SU-DHL-6 (cell line): ENCODE results near the gene TGFA.

Experiments used
- H2AFZ ChIP-seq: fragments of 200-600 bp; sonication (generic); 2 replicates; pipeline ENCODE4 v1.6.1; 2014; ENCODE audit warnings: low read depth, mild to moderate bottlenecking, moderate library complexity, mixed read lengths, antibody characterized with exemption, low read length; ENCODE audit not compliant: severe bottlenecking
- H3F3A ChIP-seq: fragments of 200-600 bp; shearing (Covaris generic); 2 replicates; pipeline ENCODE4 v1.6.0; 2016; ENCODE audit warnings: antibody characterized with exemption, mild to moderate bottlenecking; ENCODE audit not compliant: insufficient read depth
- H3K27ac ChIP-seq: fragments of 200-600 bp; sonication (generic); 2 replicates; pipeline ENCODE4 v1.5.1; 2016; ENCODE audit warnings: low read depth, mild to moderate bottlenecking, low read length, moderate library complexity, mixed read lengths
- H3K27me3 ChIP-seq: fragments of 200-600 bp; sonication (generic), shearing (Covaris generic); 2 replicates; pipeline ENCODE4 v1.6.0; 2014; ENCODE audit warnings: mild to moderate bottlenecking, low read length
- H3K36me3 ChIP-seq: fragments of 200-600 bp; sonication (generic); 2 replicates; pipeline ENCODE4 v1.6.1; 2014; ENCODE audit warnings: mild to moderate bottlenecking, low read length, mixed read lengths
- H3K4me2 ChIP-seq: fragments of 300-600, 200-600 bp; shearing (Covaris generic), sonication (generic); 2 replicates; pipeline ENCODE4 v1.6.0; 2014; ENCODE audit warnings: low read length, low read depth, mild to moderate bottlenecking; ENCODE audit not compliant: poor library complexity, severe bottlenecking
- H3K4me3 ChIP-seq: fragments of 200-600 bp; sonication (generic); 2 replicates; pipeline ENCODE4 v1.5.1; 2014; ENCODE audit warnings: antibody characterized with exemption, low read length, mild to moderate bottlenecking, mixed read lengths; ENCODE audit not compliant: insufficient read depth, poor library complexity, severe bottlenecking
- H3K79me2 ChIP-seq: fragments of 200-600 bp; sonication (generic); 2 replicates; pipeline ENCODE4 v1.6.1; 2014; ENCODE audit warnings: mild to moderate bottlenecking, low read length, moderate library complexity; ENCODE audit not compliant: insufficient read depth
- H3K9ac ChIP-seq: fragments of 200-600 bp; sonication (generic); 2 replicates; pipeline ENCODE4 v1.7.0; 2014; ENCODE audit warnings: mild to moderate bottlenecking, low read length
- H3K9me2 ChIP-seq: fragments of 200-600 bp; sonication (generic); replicated peaks from 2 replicates; pipeline ENCODE4 v1.6.1; 2014; ENCODE audit warnings: low read length; ENCODE audit not compliant: insufficient read depth
- H3K9me3 ChIP-seq: fragments of 200-600 bp; sonication (generic); 2 replicates; pipeline ENCODE4 v1.6.1; 2014; ENCODE audit warnings: low read length, mixed read lengths; ENCODE audit not compliant: insufficient read depth
- H4K20me1 ChIP-seq: fragments of 200-600 bp; sonication (generic); 2 replicates; pipeline ENCODE4 v1.6.1; 2014; ENCODE audit warnings: low read depth, mild to moderate bottlenecking, antibody characterized with exemption, low read length, moderate library complexity, mixed read lengths
- EZH2phosphoT487 ChIP-seq: fragments of 200-600 bp; sonication (generic), shearing (Covaris generic); conservative IDR thresholded peaks from 2 replicates; pipeline ENCODE4 v1.6.1; 2018; ENCODE audit warnings: mild to moderate bottlenecking, antibody characterized with exemption, low read length, moderate library complexity, mixed read lengths
- TF ChIP-seq, protein P1 (sequence below): fragments of 200-600 bp; sonication (generic); IDR thresholded peaks from one replicate; pipeline ENCODE4 v1.5.1; 2017; ENCODE audit warnings: antibody characterized with exemption, mild to moderate bottlenecking, low read length, moderate library complexity; ENCODE audit not compliant: insufficient read depth, poor library complexity, severe bottlenecking

Gene TGFA

DNA sequence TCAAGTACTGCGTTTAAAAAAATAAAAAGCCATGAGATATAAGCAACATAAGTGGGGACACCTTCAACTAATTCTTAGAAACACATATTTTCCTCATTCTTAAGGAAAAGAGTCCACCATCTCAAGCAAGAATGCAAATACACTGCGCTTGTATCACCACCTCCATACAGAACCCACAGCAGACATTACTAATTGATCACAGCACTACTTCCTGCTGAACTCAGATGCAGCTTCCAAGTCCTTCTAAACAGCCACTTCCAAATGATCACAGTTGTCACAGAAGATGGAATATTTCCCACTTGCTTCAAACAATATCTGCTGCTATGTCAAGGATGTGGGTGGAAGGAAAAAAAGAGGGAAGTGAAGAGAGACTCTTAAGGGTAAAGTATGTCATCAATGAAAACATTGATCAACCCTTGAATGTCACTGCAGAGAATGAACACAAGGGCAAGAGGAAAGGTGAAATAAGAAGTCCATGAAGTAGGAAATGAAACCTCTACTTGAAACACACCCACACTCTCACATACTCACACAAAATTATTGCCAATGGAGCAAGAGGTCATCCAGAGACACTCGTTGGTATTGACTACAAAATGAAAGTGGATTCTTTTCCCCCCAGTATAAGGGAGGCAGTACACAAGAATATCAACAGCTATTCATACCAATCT lies 22.1 kb downstream of the TGFA start:
- H3K9me2 ChIP-seq = no peaks in the 10 kb centered on the region
- no peak overlapping the region for H3K9ac ChIP-seq
- no peaks in the 10 kb centered on the region for H3F3A ChIP-seq
- no peak overlapping the region for H3K4me2 ChIP-seq
- H3K4me3 ChIP-seq = no peak overlapping the region
- H3K27me3 ChIP-seq = no peaks in the 10 kb centered on the region
- TF ChIP-seq EZH2phosphoT487 = no peak
- TF ChIP-seq, protein P1, sequence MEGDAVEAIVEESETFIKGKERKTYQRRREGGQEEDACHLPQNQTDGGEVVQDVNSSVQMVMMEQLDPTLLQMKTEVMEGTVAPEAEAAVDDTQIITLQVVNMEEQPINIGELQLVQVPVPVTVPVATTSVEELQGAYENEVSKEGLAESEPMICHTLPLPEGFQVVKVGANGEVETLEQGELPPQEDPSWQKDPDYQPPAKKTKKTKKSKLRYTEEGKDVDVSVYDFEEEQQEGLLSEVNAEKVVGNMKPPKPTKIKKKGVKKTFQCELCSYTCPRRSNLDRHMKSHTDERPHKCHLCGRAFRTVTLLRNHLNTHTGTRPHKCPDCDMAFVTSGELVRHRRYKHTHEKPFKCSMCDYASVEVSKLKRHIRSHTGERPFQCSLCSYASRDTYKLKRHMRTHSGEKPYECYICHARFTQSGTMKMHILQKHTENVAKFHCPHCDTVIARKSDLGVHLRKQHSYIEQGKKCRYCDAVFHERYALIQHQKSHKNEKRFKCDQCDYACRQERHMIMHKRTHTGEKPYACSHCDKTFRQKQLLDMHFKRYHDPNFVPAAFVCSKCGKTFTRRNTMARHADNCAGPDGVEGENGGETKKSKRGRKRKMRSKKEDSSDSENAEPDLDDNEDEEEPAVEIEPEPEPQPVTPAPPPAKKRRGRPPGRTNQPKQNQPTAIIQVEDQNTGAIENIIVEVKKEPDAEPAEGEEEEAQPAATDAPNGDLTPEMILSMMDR = no peak
- no peaks in the 10 kb centered on the region for H3K9me3 ChIP-seq
- no peaks in the 10 kb centered on the region for H3K36me3 ChIP-seq
- no peak overlapping the region for H2AFZ ChIP-seq
- no peak overlapping the region for H3K27ac ChIP-seq
- no peaks in the 10 kb centered on the region for H3K79me2 ChIP-seq
- H4K20me1 ChIP-seq = no peaks in the 10 kb centered on the region

DNA sequence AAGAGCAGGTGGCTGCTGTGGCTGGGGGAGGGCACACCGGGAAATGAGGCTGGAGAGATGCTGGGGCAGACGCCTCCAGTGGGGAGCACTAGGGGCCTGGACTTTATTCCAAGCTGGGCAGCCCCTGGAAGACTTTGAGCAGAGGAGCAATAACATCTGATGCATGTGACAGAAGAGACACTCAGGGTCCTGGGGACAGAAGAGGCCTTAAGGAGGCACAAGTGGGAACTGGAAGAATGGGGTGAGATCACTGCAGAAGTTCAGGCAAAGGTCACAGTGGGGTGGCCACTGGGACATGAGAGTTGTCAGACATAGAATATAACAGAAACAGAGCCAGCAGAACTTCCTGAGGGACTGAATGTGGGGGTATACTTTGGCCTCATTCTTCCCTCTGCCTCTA lies 24.0 kb downstream of the TGFA start:
- no peak overlapping the region for H3K4me2 ChIP-seq
- H3K9ac ChIP-seq = no peak overlapping the region
- TF ChIP-seq, protein P1 = no peak
- TF ChIP-seq EZH2phosphoT487 = no peak
- no peaks in the 10 kb centered on the region for H3F3A ChIP-seq
- H3K27me3 ChIP-seq = no peaks in the 10 kb centered on the region
- no peak overlapping the region for H3K4me3 ChIP-seq
- no peaks in the 10 kb centered on the region for H3K79me2 ChIP-seq
- no peak overlapping the region for H3K27ac ChIP-seq
- no peaks in the 10 kb centered on the region for H3K9me3 ChIP-seq
- no peak overlapping the region for H2AFZ ChIP-seq
- no peaks in the 10 kb centered on the region for H3K9me2 ChIP-seq
- H3K36me3 ChIP-seq = no peaks in the 10 kb centered on the region
- H4K20me1 ChIP-seq = no peaks in the 10 kb centered on the region

DNA sequence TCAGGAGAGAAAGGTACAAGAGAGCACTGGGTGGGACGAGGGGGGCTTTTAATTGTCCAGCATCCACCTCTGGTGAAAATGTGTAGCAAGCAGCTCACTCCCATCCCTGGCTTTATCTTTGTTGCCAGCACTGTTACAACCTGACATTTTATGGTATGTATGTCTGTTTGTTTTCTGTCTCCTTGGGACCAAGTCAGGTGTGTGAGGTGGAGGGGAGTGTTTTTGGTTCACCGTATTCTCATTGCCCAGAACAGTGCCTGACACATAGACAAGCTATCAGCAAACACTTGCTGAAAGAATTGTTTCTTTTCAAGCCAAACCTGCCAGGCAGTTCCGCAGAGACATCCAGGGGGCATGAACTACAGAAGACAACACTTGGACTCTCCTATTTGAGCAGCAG lies 24.7 kb downstream of the TGFA start:
- Histone ChIP-seq H2AFZ (no peak overlapping the region), H4K20me1 (no peaks in the 10 kb centered on the region), H3K9ac (no peak overlapping the region), H3K36me3 (no peaks in the 10 kb centered on the region), H3K4me2 (no peak overlapping the region), H3K27ac (no peak overlapping the region), H3K4me3 (no peak overlapping the region), H3K9me3 (no peaks in the 10 kb centered on the region), H3K27me3 (no peaks in the 10 kb centered on the region), H3K9me2 (no peaks in the 10 kb centered on the region), H3K79me2 (no peaks in the 10 kb centered on the region), H3F3A (no peaks in the 10 kb centered on the region)
- no peak for TF ChIP-seq EZH2phosphoT487
- TF ChIP-seq, protein P1 = no peak
